Measurements from ENCODE around the gene SUDS3. TPM values are rescaled to one million over a fixed set of nuclear protein-coding genes. Genes with fewer than 3 reads are reported as not detected.

SUDS3 gene
- total and polyA plus RNA-seq, 2 donors (not counting 1 experiment from before 2014, with no cell fraction given), result 20.3 to 31.4 TPM

DNA sequence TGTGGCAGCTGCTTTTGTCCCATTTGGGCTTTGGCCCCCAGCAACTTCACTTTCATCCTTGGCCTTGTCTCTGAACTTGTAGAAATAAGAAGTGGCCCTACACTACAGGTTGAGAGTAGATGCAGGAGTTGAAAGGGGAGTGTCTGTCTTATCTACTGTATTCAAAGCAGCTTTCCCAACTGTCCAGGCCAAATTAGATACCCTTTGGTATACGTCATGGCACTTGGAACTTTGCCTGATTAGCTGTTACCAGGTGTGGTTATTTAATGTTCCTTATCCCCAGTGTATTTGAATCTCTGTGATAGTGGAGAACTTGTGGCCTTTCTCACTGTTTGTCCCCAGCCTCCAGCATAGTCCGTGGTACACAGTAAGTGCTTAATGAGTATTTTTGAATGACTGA lies 33.5 kb downstream of the SUDS3 start:
- no peaks in the 10 kb centered on the region for H3K9me3 ChIP-seq (ENCODE audit: control insufficient read depth, insufficient read depth, low read depth, low read length)
- H3K36me3 ChIP-seq (ENCODE audit: control insufficient read depth, insufficient read depth, low read length), result peaks cover 3% of the 10 kb centered on the region
- H4K20me1 ChIP-seq (ENCODE audit: control insufficient read depth, extremely low read depth, insufficient read depth, low read length), result no peaks in the 10 kb centered on the region
- H3K79me2 ChIP-seq (ENCODE audit: control insufficient read depth, insufficient read depth, low read length), result no peaks in the 10 kb centered on the region
- H3K27ac ChIP-seq (ENCODE audit: insufficient read depth, low read length), result no peak overlapping the region
- H3K4me2 ChIP-seq (ENCODE audit: extremely low read depth, insufficient read depth, low read length), result no peak overlapping the region
- H3K9ac ChIP-seq (ENCODE audit: insufficient read depth, low read length), result no peak overlapping the region
- TF ChIP-seq EZH2 (IDR thresholded peaks at IDR 0.05; ENCODE audit: low read length, missing control alignments), result no peak
- TF ChIP-seq, protein P1, sequence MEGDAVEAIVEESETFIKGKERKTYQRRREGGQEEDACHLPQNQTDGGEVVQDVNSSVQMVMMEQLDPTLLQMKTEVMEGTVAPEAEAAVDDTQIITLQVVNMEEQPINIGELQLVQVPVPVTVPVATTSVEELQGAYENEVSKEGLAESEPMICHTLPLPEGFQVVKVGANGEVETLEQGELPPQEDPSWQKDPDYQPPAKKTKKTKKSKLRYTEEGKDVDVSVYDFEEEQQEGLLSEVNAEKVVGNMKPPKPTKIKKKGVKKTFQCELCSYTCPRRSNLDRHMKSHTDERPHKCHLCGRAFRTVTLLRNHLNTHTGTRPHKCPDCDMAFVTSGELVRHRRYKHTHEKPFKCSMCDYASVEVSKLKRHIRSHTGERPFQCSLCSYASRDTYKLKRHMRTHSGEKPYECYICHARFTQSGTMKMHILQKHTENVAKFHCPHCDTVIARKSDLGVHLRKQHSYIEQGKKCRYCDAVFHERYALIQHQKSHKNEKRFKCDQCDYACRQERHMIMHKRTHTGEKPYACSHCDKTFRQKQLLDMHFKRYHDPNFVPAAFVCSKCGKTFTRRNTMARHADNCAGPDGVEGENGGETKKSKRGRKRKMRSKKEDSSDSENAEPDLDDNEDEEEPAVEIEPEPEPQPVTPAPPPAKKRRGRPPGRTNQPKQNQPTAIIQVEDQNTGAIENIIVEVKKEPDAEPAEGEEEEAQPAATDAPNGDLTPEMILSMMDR (conservative IDR thresholded peaks at IDR 0.05 in 1 of 2, IDR thresholded peaks at IDR 0.05 in 1 of 2; ENCODE audit: low read depth in 1 of 2, low read length in 2 of 2), result no peak
- H3K27me3 ChIP-seq (ENCODE audit: control insufficient read depth, insufficient read depth, low read length), result no peaks in the 10 kb centered on the region
- DNase-seq (ENCODE audit: low read depth in 2 of 2), result no peak
- H2AFZ ChIP-seq (ENCODE audit: low read length), result no peak overlapping the region
- no peaks in the 10 kb centered on the region for H3K4me1 ChIP-seq (ENCODE audit: control insufficient read depth, extremely low read depth, insufficient read depth, low read length)
- no peak overlapping the region for H3K4me3 ChIP-seq (replicated peaks in 1 of 4; ENCODE audit: control extremely low read depth in 1 of 4, insufficient read depth in 1 of 4, low read depth in 3 of 4, low read length in 4 of 4)

DNA sequence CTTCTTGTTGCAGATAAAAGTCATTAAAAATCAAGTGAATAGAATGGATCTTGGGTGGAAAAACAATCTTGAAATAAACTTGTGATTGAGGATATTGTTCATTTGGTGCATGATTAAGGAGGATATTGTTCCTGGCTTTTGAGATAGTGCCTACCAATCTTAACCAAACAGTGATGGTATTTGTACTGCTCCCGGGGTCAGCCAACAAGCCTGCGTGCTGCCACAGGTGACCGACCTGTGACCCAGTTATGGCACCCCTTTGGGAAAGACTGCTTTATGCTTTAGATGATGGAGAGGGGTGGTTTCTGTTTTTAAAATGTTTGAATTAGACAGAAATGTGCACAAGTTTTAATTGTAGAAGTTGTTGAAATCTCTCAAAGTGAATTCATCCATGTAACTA lies 41.6 kb downstream of the SUDS3 start:
- TF ChIP-seq, protein P1 (conservative IDR thresholded peaks at IDR 0.05 in 1 of 2, IDR thresholded peaks at IDR 0.05 in 1 of 2; ENCODE audit: low read depth in 1 of 2, low read length in 2 of 2), result no peak
- H3K27ac ChIP-seq (ENCODE audit: insufficient read depth, low read length), result no peak overlapping the region
- H3K36me3 ChIP-seq (ENCODE audit: control insufficient read depth, insufficient read depth, low read length), result peaks cover 5% of the 10 kb centered on the region
- H3K27me3 ChIP-seq (ENCODE audit: control insufficient read depth, insufficient read depth, low read length), result no peaks in the 10 kb centered on the region
- no peak for DNase-seq (ENCODE audit: low read depth in 2 of 2)
- H3K4me1 ChIP-seq (ENCODE audit: control insufficient read depth, extremely low read depth, insufficient read depth, low read length), result no peaks in the 10 kb centered on the region
- no peak overlapping the region for H2AFZ ChIP-seq (ENCODE audit: low read length)
- H3K4me3 ChIP-seq (replicated peaks in 1 of 4; ENCODE audit: control extremely low read depth in 1 of 4, insufficient read depth in 1 of 4, low read depth in 3 of 4, low read length in 4 of 4), result no peak overlapping the region
- H3K79me2 ChIP-seq (ENCODE audit: control insufficient read depth, insufficient read depth, low read length), result no peaks in the 10 kb centered on the region
- H3K9me3 ChIP-seq (ENCODE audit: control insufficient read depth, insufficient read depth, low read depth, low read length), result no peaks in the 10 kb centered on the region
- H4K20me1 ChIP-seq (ENCODE audit: control insufficient read depth, extremely low read depth, insufficient read depth, low read length), result no peaks in the 10 kb centered on the region
- no peak overlapping the region for H3K9ac ChIP-seq (ENCODE audit: insufficient read depth, low read length)
- H3K4me2 ChIP-seq (ENCODE audit: extremely low read depth, insufficient read depth, low read length), result no peak overlapping the region

DNA sequence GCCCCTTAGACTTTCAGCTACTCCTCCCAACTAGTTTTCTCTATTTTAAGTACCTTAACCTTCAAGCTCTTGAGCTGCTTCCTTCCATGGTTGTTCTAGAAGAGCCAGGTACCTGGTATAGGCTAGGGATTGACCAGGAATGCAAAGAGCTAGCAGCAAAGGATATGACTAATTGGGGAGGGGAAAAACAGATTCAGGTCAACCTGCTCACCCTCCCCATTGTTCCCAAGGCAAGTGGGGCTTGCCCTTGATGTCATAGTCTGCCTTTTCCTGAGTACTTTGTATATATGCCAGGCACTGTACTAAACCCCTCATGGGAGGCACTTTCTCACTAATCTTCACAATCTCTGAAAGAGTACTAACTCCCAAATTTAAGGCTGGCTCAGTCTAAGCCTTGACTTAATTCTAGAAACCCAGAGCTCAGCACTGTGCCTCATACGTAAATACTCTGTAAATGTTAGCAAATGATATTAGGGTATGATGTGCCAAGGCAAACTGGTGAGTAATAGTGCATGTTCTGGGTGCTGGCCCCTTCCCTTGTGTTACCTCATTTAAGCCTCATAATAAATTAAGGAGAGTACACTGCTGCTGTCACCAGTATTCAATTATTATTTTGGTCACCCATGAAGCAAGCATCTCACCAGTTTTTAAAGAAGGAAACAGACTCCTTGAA lies 42.2 kb downstream of the SUDS3 start:
- DNase-seq (ENCODE audit: low read depth in 2 of 2), result no peak
- H3K27ac ChIP-seq (ENCODE audit: insufficient read depth, low read length), result no peak overlapping the region
- H3K36me3 ChIP-seq (ENCODE audit: control insufficient read depth, insufficient read depth, low read length), result peaks cover 5% of the 10 kb centered on the region
- no peaks in the 10 kb centered on the region for H3K9me3 ChIP-seq (ENCODE audit: control insufficient read depth, insufficient read depth, low read depth, low read length)
- H3K9ac ChIP-seq (ENCODE audit: insufficient read depth, low read length), result no peak overlapping the region
- TF ChIP-seq, protein P1 (conservative IDR thresholded peaks at IDR 0.05 in 1 of 2, IDR thresholded peaks at IDR 0.05 in 1 of 2; ENCODE audit: low read depth in 1 of 2, low read length in 2 of 2), result no peak
- TF ChIP-seq EZH2 (IDR thresholded peaks at IDR 0.05; ENCODE audit: low read length, missing control alignments), result no peak
- no peaks in the 10 kb centered on the region for H3K27me3 ChIP-seq (ENCODE audit: control insufficient read depth, insufficient read depth, low read length)
- no peaks in the 10 kb centered on the region for H3K4me1 ChIP-seq (ENCODE audit: control insufficient read depth, extremely low read depth, insufficient read depth, low read length)
- no peaks in the 10 kb centered on the region for H4K20me1 ChIP-seq (ENCODE audit: control insufficient read depth, extremely low read depth, insufficient read depth, low read length)
- no peak overlapping the region for H3K4me2 ChIP-seq (ENCODE audit: extremely low read depth, insufficient read depth, low read length)
- no peak overlapping the region for H3K4me3 ChIP-seq (replicated peaks in 1 of 4; ENCODE audit: control extremely low read depth in 1 of 4, insufficient read depth in 1 of 4, low read depth in 3 of 4, low read length in 4 of 4)
- no peak overlapping the region for H2AFZ ChIP-seq (ENCODE audit: low read length)
- no peaks in the 10 kb centered on the region for H3K79me2 ChIP-seq (ENCODE audit: control insufficient read depth, insufficient read depth, low read length)

Measured in fibroblast of lung (primary cell).